GM06990 (cell line): ENCODE measurements around the gene TAGLN3.

ENCODE experiments used
- DNase-seq: peaks from one replicate; pipeline ENCODE4 v3.0.0-alpha.2; 2011; ENCODE audit not compliant: insufficient read length; ENCODE audit errors: extremely low read depth
- H3K27me3 ChIP-seq: replicated peaks from 2 replicates; pipeline ENCODE4 v1.6.0; 2011; ENCODE audit warnings: low read length; ENCODE audit not compliant: control insufficient read depth, insufficient read depth
- H3K36me3 ChIP-seq: 2 replicates; pipeline ENCODE4 v1.5.1; 2011; ENCODE audit warnings: low read length; ENCODE audit not compliant: control insufficient read depth, insufficient read depth
- H3K4me3 ChIP-seq: replicated peaks from 2 replicates; pipeline ENCODE4 v1.5.1; 2011; ENCODE audit warnings: low read depth, mild to moderate bottlenecking, control low read depth, low read length
- TF ChIP-seq, protein P1 (sequence below): IDR thresholded peaks from 2 replicates; pipeline ENCODE4 v1.5.1; 2011; ENCODE audit warnings: low read length, control low read depth, mild to moderate bottlenecking, inconsistent platforms; ENCODE audit not compliant: insufficient read depth, poor library complexity, severe bottlenecking

TAGLN3 gene

DNA sequence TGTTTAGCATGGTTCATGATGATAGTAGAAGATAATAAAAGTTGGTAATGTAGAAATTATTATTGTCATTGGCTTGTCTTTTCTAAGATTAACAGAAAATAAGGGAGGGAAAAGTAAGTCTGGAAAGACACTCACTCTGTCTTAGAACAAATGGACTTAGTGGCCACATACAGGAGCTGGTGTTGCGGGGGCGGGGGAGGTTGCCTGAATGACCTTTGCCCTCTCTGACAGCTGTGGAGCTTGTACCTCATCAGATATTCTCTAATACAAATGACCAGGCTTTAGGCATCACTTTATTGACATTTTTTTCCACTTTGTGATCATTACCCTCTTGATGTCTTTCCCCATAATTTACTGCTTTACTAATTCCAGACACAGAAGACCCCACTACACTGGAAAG, 5.9 kb downstream of the TAGLN3 start:
- TF ChIP-seq, protein P1, sequence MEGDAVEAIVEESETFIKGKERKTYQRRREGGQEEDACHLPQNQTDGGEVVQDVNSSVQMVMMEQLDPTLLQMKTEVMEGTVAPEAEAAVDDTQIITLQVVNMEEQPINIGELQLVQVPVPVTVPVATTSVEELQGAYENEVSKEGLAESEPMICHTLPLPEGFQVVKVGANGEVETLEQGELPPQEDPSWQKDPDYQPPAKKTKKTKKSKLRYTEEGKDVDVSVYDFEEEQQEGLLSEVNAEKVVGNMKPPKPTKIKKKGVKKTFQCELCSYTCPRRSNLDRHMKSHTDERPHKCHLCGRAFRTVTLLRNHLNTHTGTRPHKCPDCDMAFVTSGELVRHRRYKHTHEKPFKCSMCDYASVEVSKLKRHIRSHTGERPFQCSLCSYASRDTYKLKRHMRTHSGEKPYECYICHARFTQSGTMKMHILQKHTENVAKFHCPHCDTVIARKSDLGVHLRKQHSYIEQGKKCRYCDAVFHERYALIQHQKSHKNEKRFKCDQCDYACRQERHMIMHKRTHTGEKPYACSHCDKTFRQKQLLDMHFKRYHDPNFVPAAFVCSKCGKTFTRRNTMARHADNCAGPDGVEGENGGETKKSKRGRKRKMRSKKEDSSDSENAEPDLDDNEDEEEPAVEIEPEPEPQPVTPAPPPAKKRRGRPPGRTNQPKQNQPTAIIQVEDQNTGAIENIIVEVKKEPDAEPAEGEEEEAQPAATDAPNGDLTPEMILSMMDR: no peak
- no peaks in the 10 kb centered on the region for H3K36me3 ChIP-seq
- DNase-seq: no peak
- no peaks in the 10 kb centered on the region for H3K27me3 ChIP-seq
- H3K4me3 ChIP-seq: no peak overlapping the region

DNA sequence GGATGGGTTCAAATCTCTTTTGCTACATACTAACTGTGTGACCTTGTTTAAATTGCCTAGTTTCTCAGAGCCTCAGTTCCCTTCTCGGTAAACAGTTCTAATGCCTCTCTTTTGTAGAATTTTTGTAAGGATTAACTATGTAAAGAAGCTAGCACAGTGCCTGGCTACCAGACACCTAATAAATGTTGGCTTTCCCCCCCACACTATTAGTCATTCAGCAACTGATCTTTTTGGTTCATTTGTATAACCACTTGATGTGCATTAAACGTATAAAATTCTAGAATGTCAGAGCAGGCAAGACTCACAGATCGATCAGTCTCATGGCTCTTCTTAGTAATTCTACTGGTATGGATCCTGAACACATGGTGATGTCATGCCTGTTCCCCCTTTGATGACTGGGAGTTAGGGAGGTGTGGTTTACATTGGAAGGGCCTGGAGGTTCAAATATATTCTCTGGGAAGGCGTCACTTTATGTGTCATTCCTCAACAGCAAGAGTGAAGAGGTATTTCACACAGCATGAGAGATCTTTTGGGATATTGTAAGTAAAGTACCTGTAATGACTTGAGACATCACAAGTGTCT, 6.5 kb downstream of the TAGLN3 start:
- no peaks in the 10 kb centered on the region for H3K36me3 ChIP-seq
- H3K4me3 ChIP-seq: no peak overlapping the region
- TF ChIP-seq, protein P1: no peak
- no peaks in the 10 kb centered on the region for H3K27me3 ChIP-seq
- DNase-seq: no peak

DNA sequence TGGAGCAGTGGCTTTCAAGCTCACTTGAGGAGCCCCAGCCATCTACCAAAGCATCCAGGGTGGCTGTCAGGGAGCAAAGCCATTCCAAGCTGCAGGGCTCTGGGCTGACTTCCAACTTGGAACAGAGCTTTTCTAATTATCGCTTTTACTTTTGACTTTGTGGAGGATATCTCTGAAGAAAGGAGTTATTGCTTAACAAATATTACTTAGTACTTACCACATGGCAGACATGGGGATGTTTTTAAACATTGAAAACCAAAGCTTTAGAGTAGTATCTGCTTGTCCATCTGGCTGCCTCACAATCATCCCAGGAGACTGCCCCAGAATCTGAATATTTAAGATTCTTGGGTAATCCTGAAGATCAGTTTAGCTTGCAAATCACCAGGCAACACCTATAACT, 8.9 kb downstream of the TAGLN3 start:
- DNase-seq: no peak
- no peaks in the 10 kb centered on the region for H3K36me3 ChIP-seq
- no peaks in the 10 kb centered on the region for H3K27me3 ChIP-seq
- no peak overlapping the region for H3K4me3 ChIP-seq
- TF ChIP-seq, protein P1: no peak

DNA sequence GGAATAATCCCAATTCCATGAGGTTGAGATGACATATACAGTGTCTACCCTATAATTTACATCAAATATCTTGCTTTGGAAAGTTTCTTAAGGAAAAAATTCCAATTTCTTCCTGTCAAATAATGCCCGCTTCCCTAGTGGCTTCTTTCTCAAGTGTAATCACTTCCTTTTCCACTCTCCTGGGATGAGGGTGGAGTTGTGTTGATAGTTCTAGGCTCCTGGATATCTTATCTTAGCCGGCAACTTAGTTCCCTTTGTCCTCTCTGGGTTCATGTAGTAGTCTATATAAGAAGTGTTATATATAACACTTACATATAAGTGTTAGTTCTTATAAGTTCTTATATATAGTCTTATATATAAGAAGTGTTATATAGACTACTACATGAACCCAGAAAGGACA, 10.9 kb downstream of the TAGLN3 start:
- TF ChIP-seq, protein P1: no peak
- H3K27me3 ChIP-seq: no peaks in the 10 kb centered on the region
- no peak for DNase-seq
- no peak overlapping the region for H3K4me3 ChIP-seq
- H3K36me3 ChIP-seq: no peaks in the 10 kb centered on the region

DNA sequence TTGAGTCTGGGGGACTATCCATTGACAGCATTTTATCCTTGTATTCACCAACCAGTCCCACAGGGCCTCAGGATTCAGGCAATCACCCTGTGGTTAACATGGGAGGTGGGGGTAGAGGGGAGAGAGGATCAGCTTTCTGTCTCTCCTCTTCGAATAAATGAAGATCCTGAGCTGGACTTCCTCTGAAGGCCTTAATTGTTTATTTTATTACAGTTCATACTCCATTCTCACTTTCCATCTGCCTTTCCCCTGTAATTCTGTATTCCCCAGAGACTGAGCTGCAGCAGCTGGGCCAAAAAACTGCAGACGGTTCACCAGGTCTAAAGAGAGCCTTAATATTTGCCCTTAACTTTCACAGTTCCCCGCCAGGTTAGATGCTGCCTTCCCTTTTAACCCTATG, 11.9 kb downstream of the TAGLN3 start:
- no peaks in the 10 kb centered on the region for H3K36me3 ChIP-seq
- DNase-seq: no peak

More for the DNA sequence above, 11.9 kb downstream of the TAGLN3 start:
- H3K27me3 ChIP-seq: no peaks in the 10 kb centered on the region
- no peak overlapping the region for H3K4me3 ChIP-seq
- TF ChIP-seq, protein P1: no peak
